GM19324 (cell line): Measurements from ENCODE around the gene PPP3R1.

Experiments
- ATAC-seq: cut with Tn5 transposase; IDR thresholded peaks from one replicate; pipeline ENCODE4 v1.9.1; 2021; ENCODE audit warnings: mild to moderate bottlenecking, moderate library complexity; ENCODE audit not compliant: unreplicated experiment, low FRiP score

PPP3R1 gene

DNA sequence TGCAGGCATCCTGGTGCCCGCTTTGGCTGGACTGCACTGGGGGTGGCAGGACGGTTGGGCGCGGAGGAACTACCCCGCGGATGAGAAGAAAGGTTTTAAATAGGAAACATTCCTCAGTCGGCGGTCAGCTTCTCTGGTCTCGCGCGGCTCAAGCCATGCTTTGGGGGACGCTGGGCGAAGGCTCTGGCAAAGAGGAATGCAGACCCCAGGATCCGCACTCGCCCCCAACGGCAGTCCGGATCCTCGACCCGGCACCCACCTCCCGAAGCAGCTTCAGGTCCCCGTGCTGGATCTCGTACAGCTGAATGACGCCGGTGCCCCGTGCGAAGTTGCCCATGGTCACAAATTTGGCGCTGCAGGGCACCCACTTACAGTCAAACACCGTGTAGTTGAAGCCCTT, 95.3 kb downstream of the PPP3R1 start:
- ATAC-seq: peak; percentile 36

DNA sequence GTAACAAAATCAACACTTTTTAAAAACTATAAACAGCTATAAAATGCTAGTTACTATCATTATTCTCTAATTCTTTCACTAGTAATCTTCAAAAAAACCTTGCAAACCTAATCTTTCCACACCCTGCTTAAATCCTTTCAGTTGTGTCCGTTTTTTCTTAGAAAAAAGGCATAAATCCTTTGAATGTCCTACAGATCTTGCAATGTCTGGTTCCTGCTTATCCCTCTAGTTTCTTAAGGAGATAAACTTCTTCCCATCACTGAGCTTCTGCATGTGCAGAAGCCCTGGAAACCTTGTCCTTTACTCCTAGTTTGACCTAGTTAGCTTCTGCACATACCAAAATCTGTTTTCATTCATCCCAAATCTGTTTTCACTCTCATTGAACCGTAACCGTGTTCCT, 95.9 kb downstream of the PPP3R1 start:
- no peak for ATAC-seq

DNA sequence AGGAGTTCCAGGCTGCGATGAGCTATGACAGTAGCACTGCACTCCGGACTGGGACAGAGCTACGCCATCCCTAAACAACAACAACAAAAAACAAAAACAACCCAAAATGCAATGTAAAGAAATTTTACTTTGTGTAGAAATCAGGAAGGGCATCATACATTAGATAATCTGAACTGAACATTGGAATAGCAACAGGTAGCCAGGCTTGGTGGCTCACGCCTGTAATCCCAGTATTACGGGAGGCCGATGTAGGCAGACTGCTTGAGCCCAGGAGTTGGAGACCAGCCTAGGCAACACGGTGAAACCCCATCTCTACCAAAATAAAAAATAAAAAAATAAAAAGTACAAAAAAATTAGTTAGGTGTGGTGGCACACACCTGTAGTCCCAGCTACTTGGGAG, 96.7 kb downstream of the PPP3R1 start:
- ATAC-seq: no peak

DNA sequence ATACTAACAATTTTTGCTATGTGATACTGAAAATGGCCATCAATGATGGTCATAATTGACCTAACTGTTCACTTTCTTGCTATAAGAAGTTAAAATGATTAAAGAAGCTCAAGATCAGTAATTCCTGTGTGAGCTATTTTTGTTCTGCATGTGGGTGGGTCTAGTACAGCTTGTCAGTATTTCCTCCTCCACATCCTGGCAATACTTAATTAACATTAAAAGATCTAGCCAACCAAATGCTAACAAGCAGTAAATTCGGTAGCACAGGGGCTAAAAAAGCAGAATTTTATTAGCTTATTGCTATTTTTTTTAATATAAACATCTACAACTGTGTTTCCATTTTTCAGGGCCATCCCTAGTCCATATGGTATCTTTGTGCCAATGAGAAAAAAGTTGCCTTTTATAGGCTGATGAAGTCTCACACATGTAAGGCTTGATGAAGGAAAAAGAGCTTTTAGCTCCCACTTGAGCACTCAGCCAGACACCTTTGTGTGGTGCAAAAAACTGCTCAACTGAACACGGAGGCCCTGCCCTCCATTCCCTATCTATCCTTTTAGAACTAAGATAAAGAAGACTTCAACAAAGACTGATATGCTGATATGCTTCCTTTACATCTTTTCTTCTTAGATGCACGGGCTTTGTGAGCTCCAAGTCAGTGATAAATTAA, 99.5 kb downstream of the PPP3R1 start:
- no peak for ATAC-seq

DNA sequence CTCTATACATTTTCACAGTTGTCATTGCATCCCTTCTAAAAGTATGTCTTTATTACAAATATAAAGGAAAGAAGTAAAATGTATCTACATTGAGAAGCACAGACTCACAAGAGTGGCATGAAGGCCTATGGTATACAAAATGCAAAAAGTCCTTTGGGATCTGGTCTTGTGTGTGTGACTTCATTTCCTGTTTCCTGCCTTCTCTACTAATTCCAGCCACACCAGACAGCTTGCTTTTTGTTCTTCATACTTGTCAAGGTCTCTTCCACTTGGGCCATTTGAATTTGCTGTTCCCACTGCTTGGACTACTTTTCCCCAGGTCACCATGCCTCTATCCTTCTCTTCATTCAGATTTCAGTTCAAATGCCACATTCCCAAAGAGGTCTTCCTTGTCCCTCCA, 101.3 kb downstream of the PPP3R1 start:
- ATAC-seq: no peak

DNA sequence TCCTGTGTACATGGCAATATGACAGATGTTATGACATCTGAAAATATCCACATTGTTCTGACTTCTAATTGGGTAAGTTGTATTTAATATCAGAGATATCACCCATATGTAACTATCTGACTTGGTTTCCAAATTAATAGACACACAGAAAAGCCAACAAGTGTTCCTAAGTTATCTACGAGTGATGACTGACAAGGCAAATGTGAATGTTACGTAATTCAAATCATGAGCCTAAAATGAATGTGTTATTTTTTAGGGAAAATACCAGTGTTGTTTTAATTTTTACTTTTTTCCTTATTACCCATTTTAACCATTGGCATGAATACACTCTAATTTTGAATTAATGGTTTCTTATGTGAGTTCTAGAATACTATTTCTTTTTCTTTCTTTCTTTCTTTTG, 110.5 kb downstream of the PPP3R1 start:
- ATAC-seq: no peak

DNA sequence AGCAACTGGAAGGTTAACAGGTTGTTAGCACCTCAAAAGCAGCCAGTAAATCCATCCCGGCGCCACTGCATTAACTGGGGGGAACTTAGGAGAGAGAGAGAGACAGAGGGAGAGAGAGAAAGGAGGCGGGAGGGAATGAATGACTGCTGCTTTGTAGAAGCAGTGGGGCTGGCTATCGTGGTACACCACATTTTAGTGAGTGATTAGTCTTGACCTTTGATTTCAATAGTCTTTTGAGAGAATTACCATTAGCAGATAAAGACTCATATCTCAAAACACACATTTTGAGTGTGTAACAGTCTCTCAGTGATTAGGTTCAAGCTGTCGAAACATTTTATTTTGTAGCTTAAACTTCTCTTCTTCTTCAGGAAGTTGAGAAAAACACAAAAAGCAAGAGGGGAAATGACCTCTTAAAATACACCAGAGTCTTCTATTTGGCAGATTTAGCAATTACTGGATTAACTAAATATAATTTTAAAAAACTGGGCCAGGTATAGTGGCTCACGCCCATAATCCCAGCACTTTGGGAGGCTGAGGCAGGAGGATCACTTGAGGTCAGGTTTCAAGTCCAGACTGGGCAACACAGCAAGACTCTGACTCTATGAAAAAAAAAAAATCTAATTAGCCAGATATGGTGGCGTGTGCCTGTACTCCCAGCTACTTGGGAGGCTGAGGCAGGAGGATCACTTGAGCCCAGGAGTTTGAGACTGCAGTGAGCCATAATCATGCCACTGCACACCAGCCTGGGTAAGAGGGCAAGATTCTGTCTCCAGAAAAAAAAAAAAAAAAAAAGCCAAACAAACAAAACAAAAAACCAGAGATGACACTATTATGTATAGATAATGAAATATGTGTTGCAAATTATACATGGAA, 116.6 kb downstream of the PPP3R1 start:
- no peak for ATAC-seq

DNA sequence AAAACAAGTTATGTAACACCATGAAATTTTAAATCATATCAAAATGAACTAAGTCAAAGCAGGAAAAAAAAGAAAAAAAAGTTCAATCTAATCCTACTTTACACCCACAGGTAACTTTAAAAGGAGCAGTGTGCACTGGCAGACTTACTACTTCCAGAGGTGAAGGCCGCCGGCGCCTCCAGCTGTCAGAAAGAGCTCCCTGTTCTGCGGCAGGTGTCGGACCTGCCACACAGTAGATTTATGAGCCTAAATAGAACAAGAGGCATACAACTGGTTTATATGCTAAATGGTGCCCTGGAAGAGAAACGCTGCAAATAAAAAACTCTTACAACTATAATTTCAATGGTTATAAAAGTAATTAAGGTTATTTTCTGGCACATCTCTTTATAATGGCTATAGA, 117.8 kb downstream of the PPP3R1 start:
- no peak for ATAC-seq

DNA sequence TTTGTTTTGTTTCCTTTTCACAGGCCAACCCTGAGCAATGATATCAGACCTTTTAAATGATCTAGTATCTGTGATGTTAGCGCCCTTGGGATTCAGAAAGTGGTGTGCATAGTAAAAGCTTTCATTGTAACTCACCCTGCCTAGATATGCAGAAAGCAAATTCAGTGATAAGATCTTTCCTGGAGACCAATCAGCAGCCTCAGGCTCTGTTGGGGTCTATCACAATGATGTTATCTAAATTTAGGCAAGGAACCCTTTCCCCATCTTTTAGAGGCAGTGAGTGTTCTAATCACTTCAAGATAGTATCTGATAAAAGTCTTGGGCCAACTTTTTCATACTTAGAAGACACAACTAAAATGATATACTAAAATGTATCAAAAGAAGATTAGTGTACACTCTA, 118.2 kb downstream of the PPP3R1 start:
- no peak for ATAC-seq
